HepG2 (cell line): ENCODE data around the gene ABHD2. TPM values are rescaled to one million over a fixed set of nuclear protein-coding genes. Genes with fewer than 3 reads are reported as not detected.
A peak's percentile ranks its signal among the peaks of the same experiment; 100 is the strongest.

Source experiments
- ARNT ChIP-seq: fragments of 450-650 bp; IDR thresholded peaks from 2 replicates; pipeline ENCODE4 v1.6.1; 2017
- ASH2L ChIP-seq: fragments of 300-600, 200-600 bp; sonication (generic); IDR thresholded peaks from 2 replicates; pipeline ENCODE4 v1.7.0; 2017; ENCODE audit warnings: low read depth, mild to moderate bottlenecking, moderate library complexity, mixed read lengths, low read length; ENCODE audit not compliant: insufficient read length
- BHLHE40 ChIP-seq: IDR thresholded peaks from 2 replicates; pipeline ENCODE4 v1.6.1; 2011; ENCODE audit warnings: low read length, improper control_type of control experiment
- ELF3 ChIP-seq: IDR thresholded peaks from 2 replicates; pipeline ENCODE4 v1.6.1; 2016; ENCODE audit warnings: missing genetic modification reagents, missing compliant biosample characterization
- HOXA3 ChIP-seq: sonication (generic); formaldehyde crosslinking; IDR thresholded peaks from 2 replicates; pipeline ENCODE4 v1.5.0; 2020; ENCODE audit warnings: missing genetic modification reagents
- HOXD1 ChIP-seq: sonication (generic); formaldehyde crosslinking; IDR thresholded peaks from 2 replicates; pipeline ENCODE4 v1.5.0; 2020; ENCODE audit warnings: missing genetic modification reagents
- LCORL ChIP-seq, 2 experiments: fragments of 450-650 bp in 1 of 2; sonication (generic) in 1 of 2; formaldehyde crosslinking in 1 of 2; IDR thresholded peaks; 2 replicates each; pipeline versions ENCODE4 v1.5.0 to v1.6.1; 2017 to 2020; ENCODE audit warnings: antibody characterized with exemption in 1 of 2, missing genetic modification reagents in 1 of 2
- NFKB2 ChIP-seq: sonication (generic); formaldehyde crosslinking; IDR thresholded peaks from 2 replicates; pipeline ENCODE4 v1.4.0; 2020; ENCODE audit warnings: missing genetic modification reagents, borderline replicate concordance
- PHF21A ChIP-seq: sonication (generic); formaldehyde crosslinking; IDR thresholded peaks from 2 replicates; pipeline ENCODE4 v1.5.0; 2020; ENCODE audit warnings: mild to moderate bottlenecking, missing genetic modification reagents
- POGZ ChIP-seq: sonication (generic); formaldehyde crosslinking; IDR thresholded peaks from 2 replicates; pipeline ENCODE4 v1.4.0; 2020; ENCODE audit warnings: mild to moderate bottlenecking, missing genetic modification reagents
- SNAPC2 ChIP-seq: sonication (generic); formaldehyde crosslinking; IDR thresholded peaks from 2 replicates; pipeline ENCODE4 v1.8.1; 2022; ENCODE audit warnings: mild to moderate bottlenecking, missing genetic modification reagents
- YY1 ChIP-seq: IDR thresholded peaks from 2 replicates; pipeline ENCODE4 v1.6.1; 2011; ENCODE audit warnings: low read length, low read depth, moderate library complexity, mild to moderate bottlenecking; ENCODE audit not compliant: insufficient read depth, insufficient replicate concordance
- ZKSCAN8 ChIP-seq: IDR thresholded peaks from 2 replicates; pipeline ENCODE4 v1.6.1; 2016; ENCODE audit warnings: borderline replicate concordance, missing genetic modification reagents, missing compliant biosample characterization
- ZMYM4 ChIP-seq: sonication (generic); formaldehyde crosslinking; IDR thresholded peaks from 2 replicates; pipeline ENCODE4 v1.8.1; 2023; ENCODE audit warnings: mild to moderate bottlenecking, missing genetic modification reagents
- ZNF251 ChIP-seq: sonication (generic); formaldehyde crosslinking; IDR thresholded peaks from 2 replicates; pipeline ENCODE4 v1.9.0; 2021; ENCODE audit warnings: mild to moderate bottlenecking, missing genetic modification reagents
- ZNF441 ChIP-seq: sonication (generic); formaldehyde crosslinking; IDR thresholded peaks from 2 replicates; pipeline ENCODE4 v1.7.0; 2021; ENCODE audit warnings: missing genetic modification reagents, borderline replicate concordance
- ZNF564 ChIP-seq: sonication (generic); formaldehyde crosslinking; IDR thresholded peaks from 2 replicates; pipeline ENCODE4 v1.8.1; 2023; ENCODE audit warnings: mild to moderate bottlenecking, missing genetic modification reagents
- ZNF788 ChIP-seq: sonication (generic); formaldehyde crosslinking; IDR thresholded peaks from 2 replicates; pipeline ENCODE4 v1.5.0; 2020; ENCODE audit warnings: mild to moderate bottlenecking, missing genetic modification reagents, borderline replicate concordance
- polyA plus RNA-seq, 8 experiments: library from polyadenylated mRNA; depleted of rRNA in 3 of 8; stranded (reverse) in 7 of 8; unstranded in 1 of 8; fragments of >200 nt; fragmentation: Illumina TruSeq in 4 of 8; extraction: Trizol in 4 of 8; gene quantifications; 2 replicates each; pipeline versions ENCODE4 v1.2.1 to v1.2.3, GENCODE V29; 2011 to 2016; ENCODE audit warnings: low read depth in 4 of 8, missing spikeins in 1 of 8, mixed read lengths in 1 of 8; ENCODE audit not compliant: insufficient read depth in 1 of 8
- total RNA-seq, 5 experiments: library from RNA; depleted of rRNA; stranded (reverse); fragments of >200 nt; fragmentation: Illumina TruSeq; extraction: Trizol; gene quantifications; 2 replicates each; pipeline ENCODE4 v1.2.3, GENCODE V29; 2016; ENCODE audit warnings: low read depth in 1 of 5
- TF ChIP-seq, protein P1 (sequence below): IDR thresholded peaks from 2 replicates; pipeline ENCODE4 v1.4.0; 2020; ENCODE audit warnings: mild to moderate bottlenecking, missing genetic modification reagents
- TF ChIP-seq, protein P2 (sequence below): sonication (generic); formaldehyde crosslinking; IDR thresholded peaks from 2 replicates; pipeline ENCODE4 v1.4.0; 2020; ENCODE audit warnings: missing genetic modification reagents
- TF ChIP-seq, protein P3 (sequence below): IDR thresholded peaks from 2 replicates; pipeline ENCODE4 v1.6.1; 2016; ENCODE audit warnings: low read depth, control low read depth
- TF ChIP-seq, protein P4 (sequence below): sonication (generic); formaldehyde crosslinking; IDR thresholded peaks from 2 replicates; pipeline ENCODE4 v1.4.0; 2020; ENCODE audit warnings: missing genetic modification reagents, mild to moderate bottlenecking, borderline replicate concordance

The ABHD2 gene
- total and polyA plus RNA-seq, 2 of the 13 experiments (the other 11 are each of a cell fraction or from before 2014, with no cell fraction given) = 14.8 to 22.4 TPM

DNA sequence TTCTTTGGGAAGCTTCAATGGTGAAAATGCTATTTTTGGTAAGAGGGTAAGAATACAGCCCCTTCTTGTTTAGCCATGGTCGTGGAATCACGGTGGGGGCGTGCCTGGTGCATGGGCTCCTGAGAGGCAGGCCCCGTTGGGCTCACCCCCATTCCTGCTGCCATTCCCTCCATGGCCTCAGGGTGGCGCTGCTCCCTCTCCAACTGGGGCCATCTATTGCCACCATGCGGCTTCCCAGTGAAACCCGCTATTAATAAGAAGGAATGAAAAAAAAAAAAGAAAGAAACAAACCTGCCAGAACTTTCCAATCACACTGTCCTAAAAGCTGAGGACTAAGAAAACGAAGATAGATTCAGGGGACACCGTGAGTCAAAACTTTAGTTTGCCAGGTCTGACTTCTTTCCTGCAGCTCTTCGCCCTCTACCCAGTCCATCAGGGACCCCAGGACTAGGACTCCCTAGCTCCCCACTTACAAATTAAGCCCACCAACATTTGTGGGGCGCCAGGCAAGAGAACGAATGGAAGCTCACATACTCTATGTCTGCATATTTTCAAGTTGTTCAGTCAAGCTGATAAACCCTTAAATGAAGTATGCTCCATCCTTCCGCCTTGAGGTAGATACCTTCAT is 30.6 kb upstream of the ABHD2 start (continued):
- TF ChIP-seq YY1 = peak; percentile 44
- peak; percentile 61; the same call in 1 of the 2 replicates for TF ChIP-seq ZMYM4
- no peak for TF ChIP-seq ZNF441 (CRISPR knock-in tag)
- TF ChIP-seq, protein P1, sequence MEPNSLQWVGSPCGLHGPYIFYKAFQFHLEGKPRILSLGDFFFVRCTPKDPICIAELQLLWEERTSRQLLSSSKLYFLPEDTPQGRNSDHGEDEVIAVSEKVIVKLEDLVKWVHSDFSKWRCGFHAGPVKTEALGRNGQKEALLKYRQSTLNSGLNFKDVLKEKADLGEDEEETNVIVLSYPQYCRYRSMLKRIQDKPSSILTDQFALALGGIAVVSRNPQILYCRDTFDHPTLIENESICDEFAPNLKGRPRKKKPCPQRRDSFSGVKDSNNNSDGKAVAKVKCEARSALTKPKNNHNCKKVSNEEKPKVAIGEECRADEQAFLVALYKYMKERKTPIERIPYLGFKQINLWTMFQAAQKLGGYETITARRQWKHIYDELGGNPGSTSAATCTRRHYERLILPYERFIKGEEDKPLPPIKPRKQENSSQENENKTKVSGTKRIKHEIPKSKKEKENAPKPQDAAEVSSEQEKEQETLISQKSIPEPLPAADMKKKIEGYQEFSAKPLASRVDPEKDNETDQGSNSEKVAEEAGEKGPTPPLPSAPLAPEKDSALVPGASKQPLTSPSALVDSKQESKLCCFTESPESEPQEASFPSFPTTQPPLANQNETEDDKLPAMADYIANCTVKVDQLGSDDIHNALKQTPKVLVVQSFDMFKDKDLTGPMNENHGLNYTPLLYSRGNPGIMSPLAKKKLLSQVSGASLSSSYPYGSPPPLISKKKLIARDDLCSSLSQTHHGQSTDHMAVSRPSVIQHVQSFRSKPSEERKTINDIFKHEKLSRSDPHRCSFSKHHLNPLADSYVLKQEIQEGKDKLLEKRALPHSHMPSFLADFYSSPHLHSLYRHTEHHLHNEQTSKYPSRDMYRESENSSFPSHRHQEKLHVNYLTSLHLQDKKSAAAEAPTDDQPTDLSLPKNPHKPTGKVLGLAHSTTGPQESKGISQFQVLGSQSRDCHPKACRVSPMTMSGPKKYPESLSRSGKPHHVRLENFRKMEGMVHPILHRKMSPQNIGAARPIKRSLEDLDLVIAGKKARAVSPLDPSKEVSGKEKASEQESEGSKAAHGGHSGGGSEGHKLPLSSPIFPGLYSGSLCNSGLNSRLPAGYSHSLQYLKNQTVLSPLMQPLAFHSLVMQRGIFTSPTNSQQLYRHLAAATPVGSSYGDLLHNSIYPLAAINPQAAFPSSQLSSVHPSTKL (CRISPR knock-in tag) = no peak
- no peak for TF ChIP-seq ZNF788 (CRISPR knock-in tag)
- TF ChIP-seq, protein P2, sequence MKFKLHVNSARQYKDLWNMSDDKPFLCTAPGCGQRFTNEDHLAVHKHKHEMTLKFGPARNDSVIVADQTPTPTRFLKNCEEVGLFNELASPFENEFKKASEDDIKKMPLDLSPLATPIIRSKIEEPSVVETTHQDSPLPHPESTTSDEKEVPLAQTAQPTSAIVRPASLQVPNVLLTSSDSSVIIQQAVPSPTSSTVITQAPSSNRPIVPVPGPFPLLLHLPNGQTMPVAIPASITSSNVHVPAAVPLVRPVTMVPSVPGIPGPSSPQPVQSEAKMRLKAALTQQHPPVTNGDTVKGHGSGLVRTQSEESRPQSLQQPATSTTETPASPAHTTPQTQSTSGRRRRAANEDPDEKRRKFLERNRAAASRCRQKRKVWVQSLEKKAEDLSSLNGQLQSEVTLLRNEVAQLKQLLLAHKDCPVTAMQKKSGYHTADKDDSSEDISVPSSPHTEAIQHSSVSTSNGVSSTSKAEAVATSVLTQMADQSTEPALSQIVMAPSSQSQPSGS (CRISPR knock-in tag) = 0 out of 2 replicates have a peak, but pooled peaks have one; percentile 24
- TF ChIP-seq SNAPC2 (CRISPR knock-in tag) = no peak
- TF ChIP-seq ZKSCAN8 (CRISPR knock-in tag) = no peak
- TF ChIP-seq, protein P3, sequence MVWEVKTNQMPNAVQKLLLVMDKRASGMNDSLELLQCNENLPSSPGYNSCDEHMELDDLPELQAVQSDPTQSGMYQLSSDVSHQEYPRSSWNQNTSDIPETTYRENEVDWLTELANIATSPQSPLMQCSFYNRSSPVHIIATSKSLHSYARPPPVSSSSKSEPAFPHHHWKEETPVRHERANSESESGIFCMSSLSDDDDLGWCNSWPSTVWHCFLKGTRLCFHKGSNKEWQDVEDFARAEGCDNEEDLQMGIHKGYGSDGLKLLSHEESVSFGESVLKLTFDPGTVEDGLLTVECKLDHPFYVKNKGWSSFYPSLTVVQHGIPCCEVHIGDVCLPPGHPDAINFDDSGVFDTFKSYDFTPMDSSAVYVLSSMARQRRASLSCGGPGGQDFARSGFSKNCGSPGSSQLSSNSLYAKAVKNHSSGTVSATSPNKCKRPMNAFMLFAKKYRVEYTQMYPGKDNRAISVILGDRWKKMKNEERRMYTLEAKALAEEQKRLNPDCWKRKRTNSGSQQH (CRISPR knock-in tag) = no peak
- no peak for TF ChIP-seq PHF21A (CRISPR knock-in tag)
- no peak for TF ChIP-seq ARNT
- TF ChIP-seq ZNF251 (CRISPR knock-in tag) = no peak
- TF ChIP-seq NFKB2 = no peak
- TF ChIP-seq ELF3 (CRISPR knock-in tag) = 0 out of 2 replicates have a peak, but pooled peaks have one; percentile 37
- TF ChIP-seq POGZ (CRISPR knock-in tag) = 0 out of 2 replicates have a peak, but pooled peaks have one; percentile 22
- peak; percentile 27; the same call in 1 of the 2 replicates for TF ChIP-seq BHLHE40
- TF ChIP-seq ASH2L = no peak
- TF ChIP-seq, protein P4, sequence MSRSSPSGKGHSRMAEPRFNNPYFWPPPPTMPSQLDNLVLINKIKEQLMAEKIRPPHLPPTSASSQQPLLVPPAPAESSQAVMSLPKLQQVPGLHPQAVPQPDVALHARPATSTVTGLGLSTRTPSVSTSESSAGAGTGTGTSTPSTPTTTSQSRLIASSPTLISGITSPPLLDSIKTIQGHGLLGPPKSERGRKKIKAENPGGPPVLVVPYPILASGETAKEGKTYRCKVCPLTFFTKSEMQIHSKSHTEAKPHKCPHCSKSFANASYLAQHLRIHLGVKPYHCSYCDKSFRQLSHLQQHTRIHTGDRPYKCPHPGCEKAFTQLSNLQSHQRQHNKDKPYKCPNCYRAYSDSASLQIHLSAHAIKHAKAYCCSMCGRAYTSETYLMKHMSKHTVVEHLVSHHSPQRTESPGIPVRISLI = peak; percentile 85
- no peak for TF ChIP-seq LCORL (IDR thresholded peaks at IDR 0.05)
- 0 out of 2 replicates have a peak, but pooled peaks have one; percentile 13 for TF ChIP-seq LCORL (CRISPR knock-in tag; IDR thresholded peaks at IDR 0.05)
- no peak for TF ChIP-seq HOXA3 (CRISPR knock-in tag)
- 0 out of 2 replicates have a peak, but pooled peaks have one; percentile 27 for TF ChIP-seq ZNF564
- TF ChIP-seq HOXD1 = no peak
